GM18502 (cell line): ENCODE data around the gene ZNF217.
"Not testable (repeated sequence)": the region's sequence is repeated elsewhere in the genome, so short reads cannot be mapped to it uniquely, and the experiment has no call there.

Experiments used
- ATAC-seq: cut with Tn5 transposase; IDR thresholded peaks from one replicate; pipeline ENCODE4 v1.9.1; 2021; ENCODE audit warnings: mild to moderate bottlenecking; ENCODE audit not compliant: unreplicated experiment, poor library complexity

The ZNF217 gene

GRCh38 chr20:53585004-53585569 lies 8.6 kb downstream of the ZNF217 start:
- ATAC-seq, result not testable (repeated sequence)

DNA sequence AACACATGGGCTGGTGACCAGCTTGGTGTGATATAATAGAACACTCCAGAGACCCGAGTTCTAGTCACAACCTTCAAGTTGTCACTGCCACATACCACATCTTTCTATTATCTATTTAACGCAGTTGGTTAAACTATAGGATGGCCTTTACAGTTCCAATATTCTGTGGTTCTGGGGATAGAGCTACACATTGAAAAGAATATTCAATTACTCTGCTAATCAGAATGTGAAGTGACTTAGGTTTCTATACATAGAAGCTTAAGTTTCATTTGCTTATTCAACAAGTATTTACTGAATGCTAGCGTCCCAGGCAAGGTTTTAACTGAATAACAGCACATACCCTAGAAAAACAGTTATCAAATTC lies 9.1 kb downstream of the ZNF217 start:
- ATAC-seq, result not testable (repeated sequence)

DNA sequence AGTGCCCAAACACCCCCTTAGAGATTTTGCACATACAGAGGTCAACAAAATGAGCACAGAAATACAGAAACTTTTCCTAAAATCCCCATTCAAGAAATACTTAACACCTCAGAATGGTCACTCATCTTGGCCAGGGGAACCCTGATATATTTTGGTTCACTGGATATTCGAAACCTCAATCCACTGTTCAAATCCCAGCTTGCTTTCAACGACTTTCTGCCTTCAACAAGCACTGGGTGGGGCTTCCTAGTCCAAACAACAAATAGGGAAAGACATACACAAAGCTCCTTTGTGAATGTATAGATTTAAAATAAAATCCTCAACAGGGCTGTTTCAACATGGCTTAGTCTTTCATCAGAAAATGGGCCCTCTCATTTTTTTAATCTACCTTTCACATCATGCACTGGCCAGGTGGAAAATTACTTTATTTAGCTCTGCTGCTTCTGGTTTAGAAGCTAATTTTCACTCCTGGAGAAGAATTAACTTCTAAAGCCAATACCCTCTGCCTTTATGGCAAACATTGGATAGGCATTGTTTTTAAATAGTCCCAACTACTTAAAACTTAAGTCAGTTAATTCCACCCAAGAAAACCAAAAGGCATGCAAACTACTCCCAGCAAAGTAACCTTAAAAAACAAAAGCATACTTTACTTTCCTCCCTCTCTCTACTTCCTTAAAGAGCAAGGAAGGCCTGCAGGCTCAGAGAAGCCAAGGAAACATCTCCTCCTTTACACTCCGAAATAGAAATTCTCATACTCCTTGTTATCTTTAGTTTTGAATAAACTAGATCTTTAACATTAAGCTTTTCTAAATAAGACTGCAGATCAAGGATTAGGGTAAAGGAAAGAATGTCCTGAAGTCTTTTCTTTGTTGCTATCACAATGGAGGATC lies 9.7 kb downstream of the ZNF217 start:
- ATAC-seq, result not testable (repeated sequence)

DNA sequence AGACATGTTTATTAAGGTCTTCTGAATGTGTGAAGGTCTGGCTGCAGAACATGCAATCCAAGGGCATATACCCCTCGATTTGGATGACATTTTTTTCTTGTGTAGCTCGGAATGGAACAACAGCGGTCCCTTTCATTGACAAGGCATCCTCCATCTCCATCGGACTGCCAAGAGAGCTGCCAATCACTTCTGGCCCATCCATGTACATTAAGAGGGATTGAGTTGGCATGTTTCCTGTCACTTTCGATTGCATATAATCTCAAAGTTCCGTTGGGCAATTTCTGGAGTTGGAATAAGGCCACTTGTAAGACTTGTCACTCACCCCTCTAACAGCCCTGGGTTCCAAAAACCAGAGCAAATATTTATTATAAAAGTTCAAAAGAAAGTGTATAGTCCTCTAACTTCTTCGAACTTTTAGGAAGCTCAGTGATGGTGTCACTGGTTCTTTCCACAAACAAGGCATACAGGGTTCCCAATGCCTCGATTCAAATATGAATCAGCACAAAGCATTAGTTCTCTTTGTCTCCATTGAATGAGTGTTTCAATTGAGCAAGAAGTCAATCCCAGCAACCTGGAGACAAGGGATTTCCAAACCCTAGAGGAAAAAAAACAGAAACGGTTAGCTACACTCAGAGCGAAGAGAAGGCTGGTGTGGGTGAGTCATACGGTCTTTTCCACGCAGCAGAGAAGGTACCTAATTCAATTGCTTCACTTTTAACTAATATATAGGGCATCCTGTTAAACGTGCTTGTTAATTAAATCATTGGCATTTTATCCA lies 10.9 kb downstream of the ZNF217 start:
- ATAC-seq, result no peak

GRCh38 chr20:53582251-53582570 lies 11.4 kb downstream of the ZNF217 start:
- ATAC-seq, result no peak

DNA sequence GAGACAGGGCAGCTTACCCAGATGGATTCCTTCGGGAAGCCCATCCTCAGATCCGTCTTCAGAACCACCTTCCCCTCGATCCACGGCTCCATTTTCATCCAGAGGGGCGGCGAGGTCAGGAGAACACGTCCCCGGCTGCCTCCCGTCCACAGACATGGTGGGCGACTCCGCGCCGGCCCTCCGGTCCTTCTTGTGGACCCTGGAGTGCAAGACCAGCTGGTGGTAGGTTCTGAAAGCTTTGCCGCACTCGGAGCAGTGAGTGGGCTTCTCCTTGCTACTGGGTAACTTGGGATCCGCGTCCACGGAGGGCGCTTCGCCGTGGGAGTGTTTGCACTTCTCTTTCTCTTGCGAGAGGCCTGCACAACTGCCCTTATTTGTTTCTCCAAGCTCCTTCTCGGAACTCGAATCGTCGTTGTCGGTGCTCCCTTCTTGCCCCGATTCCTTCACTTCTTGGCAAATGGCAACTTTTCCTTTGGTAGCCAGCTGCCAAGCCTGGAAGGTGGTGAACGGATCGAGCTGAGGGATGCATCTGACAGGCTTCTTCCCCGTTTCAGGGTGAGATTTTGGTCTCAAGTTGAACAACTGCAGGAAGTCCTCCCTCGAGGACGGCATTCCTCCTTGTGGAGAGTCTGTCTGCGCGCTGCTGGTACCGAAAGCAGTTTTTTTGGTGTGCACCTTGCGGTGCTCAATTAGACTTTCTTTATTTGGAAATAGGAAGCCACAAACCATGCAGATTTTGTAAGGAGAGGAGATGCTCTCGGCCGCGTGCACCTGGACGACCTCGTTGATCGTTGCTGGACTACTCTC lies 12.0 kb downstream of the ZNF217 start:
- ATAC-seq, result no peak

DNA sequence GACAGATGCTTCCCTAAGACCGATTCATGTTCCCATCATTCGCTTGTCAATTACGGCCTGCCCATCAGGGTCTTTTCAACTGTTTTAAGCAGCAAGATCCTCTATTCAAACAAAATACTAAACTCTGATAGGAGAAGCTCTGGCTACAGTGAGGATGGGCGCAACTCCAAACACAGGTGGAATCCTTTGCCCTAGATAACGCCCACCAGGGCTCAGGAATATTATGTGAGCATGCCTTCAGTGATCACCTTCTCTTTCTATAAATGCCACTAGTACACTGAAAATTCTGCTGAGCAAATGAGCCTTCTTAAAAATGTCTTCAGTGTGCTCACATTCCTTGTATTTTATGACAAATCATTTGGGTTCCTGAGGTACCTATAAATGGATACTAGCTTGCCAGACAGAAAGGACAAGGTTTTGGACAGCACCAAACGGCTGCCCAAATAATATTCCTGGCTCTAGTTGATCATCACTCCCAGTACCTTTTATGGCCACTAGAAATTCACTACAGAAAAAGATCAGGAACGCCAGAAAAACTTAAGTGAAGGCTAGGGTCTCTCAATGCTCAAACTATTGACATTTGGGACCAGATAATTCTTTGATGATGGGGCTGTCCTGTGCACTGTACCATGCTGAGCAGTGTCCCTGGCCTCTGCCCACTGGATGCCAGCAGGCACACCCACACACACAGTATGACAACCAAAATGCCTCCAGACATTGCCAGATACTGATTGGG lies 13.1 kb downstream of the ZNF217 start:
- no peak for ATAC-seq

GRCh38 chr20:53579581-53580375 lies 13.9 kb downstream of the ZNF217 start:
- ATAC-seq, result no peak

GRCh38 chr20:53579266-53579580 lies 14.4 kb downstream of the ZNF217 start:
- no peak for ATAC-seq

DNA sequence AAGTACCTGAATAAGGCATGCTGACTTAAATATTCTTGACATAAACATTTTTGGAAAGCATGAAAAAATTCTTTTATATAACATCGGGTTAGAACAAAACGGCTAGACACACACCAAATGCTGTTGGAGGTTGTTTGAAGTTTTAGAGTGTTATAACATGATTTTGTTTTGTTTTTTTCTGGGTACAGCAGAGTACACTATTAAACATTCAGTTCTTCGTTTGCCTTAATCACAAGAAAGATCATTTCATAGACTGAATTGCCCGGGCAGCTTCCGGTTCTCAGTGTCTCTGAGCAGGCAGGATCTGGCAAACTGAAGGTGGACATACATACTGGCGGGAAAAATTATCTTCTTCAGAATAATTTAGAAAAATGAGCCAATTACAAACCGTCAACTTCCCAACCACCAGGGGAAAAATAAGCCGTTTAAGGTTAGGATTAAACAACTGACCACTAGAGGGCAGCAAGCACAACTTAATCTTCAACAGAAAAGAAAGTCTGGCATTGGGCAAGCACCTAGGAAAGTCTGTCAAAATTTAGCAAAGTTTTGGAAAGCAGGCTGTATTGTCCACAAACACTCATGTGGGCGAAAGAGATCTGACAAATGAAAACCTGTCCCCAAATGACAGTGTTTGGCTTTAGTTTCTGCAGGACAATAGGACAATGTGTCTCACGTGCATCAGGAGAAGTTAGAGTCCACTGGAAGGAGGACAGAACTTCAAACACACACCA lies 15.0 kb downstream of the ZNF217 start:
- ATAC-seq, result peak; percentile 44

DNA sequence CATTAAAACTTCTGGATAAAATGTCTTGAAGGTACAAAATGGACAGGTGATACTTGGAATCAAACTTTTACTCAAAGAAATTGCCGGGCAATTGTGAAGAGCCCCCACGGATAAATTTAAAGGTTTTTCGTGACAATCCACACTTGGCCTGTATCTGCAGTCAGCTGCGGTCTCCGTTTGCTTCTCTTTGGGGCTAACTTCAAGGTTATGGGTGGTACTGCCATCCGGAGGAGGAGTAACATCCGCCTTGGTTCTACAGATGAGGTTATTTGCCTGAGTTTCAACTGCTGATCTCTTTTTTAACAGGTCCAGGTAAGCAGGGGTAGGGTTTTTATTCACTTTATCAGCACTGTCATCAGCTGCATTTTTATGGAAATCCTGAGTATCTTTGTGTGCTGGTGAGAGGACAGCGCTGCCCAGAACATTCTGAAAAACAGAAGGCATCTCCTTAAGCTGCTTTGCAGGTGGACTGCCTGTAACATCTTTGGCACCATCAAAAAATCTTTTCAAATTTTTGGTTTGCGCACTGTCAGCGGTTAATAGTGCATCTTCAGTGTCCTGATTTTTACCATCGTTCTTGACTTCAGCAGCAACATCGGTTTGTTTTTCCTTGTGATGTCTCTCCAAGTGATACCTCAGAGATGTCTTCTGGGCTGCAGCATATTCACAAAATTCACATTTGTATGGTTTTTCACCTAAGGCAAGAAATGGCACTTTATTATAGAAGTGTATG lies 16.9 kb downstream of the ZNF217 start:
- ATAC-seq, result no peak

DNA sequence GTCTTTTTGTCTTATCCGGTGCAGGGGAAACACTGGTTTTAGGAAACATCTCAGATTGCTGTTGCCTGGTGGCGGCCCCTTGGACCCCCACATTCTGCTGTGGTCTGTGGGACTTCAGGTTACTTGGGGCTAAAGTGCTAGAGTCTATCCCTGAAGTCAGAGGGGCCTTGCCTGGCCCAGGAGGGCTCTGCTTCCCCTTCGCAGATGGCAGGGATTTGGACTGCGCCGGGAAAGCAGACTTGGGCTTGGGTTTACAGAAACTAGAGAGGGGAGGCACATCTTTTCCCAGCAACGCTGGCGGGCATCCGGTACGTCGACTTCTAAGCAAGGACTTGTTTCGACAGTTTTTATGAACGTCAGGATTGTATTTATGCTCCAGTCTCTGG lies 17.5 kb downstream of the ZNF217 start:
- ATAC-seq, result no peak

DNA sequence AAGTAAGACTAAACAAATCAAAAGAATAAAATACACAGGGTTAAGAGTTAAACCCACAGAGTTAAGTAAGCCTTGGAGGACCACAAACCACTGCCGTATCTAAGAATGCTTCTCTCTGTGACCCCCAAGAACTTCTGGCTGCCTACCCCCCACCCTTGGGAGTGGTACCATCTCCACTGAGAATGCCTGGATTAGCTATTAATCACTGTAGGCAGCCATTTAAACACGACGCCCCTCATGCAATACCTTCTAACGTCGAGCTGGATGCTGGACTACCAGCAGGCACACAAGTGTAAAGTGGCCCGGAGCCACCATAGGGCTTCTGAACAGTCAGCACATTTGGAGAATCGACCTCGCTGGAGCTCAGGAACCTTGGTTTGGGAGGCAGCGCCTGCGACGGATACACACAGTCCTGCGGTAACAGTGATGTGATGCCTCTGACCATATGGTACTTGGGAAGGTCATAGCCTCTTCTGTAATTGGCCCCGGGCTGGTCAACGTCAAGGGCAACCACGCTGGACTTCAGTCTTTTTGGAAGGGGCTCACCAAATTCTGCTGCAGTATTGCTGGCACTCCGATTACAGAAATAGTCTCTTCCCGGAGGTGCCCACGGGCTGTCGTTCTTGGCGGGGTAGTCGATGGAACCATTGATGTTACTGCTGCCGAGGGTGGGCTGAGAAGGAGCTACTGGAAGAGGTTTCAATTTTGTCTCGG lies 18.0 kb downstream of the ZNF217 start:
- no peak for ATAC-seq

- ATAC-seq, result no peak
Measured at GRCh38 chr20:53574819-53575218, 18.8 kb downstream of the ZNF217 start.

DNA sequence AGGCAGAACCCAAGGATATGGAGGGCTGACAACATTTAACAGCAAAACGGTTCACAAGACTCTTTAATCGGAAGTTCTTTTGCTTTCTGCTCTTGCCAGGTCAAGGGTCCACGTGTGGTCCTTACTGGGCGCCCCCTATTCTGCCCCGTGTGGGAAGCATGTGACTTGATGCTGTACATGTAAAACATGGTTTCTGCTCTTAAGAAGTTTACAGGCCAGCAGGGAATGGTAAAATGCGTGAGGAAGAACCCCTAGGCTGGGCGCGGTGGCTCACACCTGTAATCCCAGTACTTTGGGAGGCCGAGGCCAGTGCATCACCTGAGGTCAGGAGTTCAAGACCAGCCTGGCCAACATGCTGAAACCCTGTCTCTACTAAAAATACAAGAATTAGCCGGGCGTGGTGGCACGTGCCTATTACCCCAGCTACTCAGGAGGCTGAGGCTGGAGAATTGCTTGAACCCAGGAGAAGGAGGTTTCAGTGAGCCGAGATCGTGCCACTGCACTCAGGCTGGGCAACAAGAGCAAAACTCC lies 19.3 kb downstream of the ZNF217 start:
- ATAC-seq, result no peak

GRCh38 chr20:53571555-53572286 lies 21.9 kb downstream of the ZNF217 start:
- no peak for ATAC-seq
